ENCODE data around the gene TMEM170A. TPM values are rescaled to one million over a fixed set of nuclear protein-coding genes. Genes with fewer than 3 reads are reported as not detected.
A peak's percentile ranks its signal among the peaks of the same experiment; 100 is the strongest.

The TMEM170A gene
- total and polyA plus RNA-seq, 2 of the 13 experiments (the other 11 are each of a cell fraction or from before 2014, with no cell fraction given) = 35.7 to 39.7 TPM

GRCh38 chr16:75464122-75464918, at the start of gene TMEM170A (continued):
- TF ChIP-seq, protein P1, sequence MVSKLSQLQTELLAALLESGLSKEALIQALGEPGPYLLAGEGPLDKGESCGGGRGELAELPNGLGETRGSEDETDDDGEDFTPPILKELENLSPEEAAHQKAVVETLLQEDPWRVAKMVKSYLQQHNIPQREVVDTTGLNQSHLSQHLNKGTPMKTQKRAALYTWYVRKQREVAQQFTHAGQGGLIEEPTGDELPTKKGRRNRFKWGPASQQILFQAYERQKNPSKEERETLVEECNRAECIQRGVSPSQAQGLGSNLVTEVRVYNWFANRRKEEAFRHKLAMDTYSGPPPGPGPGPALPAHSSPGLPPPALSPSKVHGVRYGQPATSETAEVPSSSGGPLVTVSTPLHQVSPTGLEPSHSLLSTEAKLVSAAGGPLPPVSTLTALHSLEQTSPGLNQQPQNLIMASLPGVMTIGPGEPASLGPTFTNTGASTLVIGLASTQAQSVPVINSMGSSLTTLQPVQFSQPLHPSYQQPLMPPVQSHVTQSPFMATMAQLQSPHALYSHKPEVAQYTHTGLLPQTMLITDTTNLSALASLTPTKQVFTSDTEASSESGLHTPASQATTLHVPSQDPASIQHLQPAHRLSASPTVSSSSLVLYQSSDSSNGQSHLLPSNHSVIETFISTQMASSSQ (IDR thresholded peaks at IDR 0.05; ENCODE audit: low read depth) = no peak
- TF ChIP-seq, protein P1 (CRISPR knock-in tag; IDR thresholded peaks at IDR 0.05; ENCODE audit: borderline replicate concordance) = peak; percentile 74; the same call in 1 of the 2 replicates
- no peak; the same call in 1 of the 2 replicates for TF ChIP-seq ZNF550 (CRISPR knock-in tag; IDR thresholded peaks at IDR 0.05; ENCODE audit: borderline replicate concordance)
- TF ChIP-seq KAT2B (IDR thresholded peaks at IDR 0.05; ENCODE audit: borderline replicate concordance, low read depth, low read length) = no peak
- no peak for TF ChIP-seq NPAS2 (CRISPR knock-in tag; IDR thresholded peaks at IDR 0.05; ENCODE audit: borderline replicate concordance)
- TF ChIP-seq ZNF20 (CRISPR knock-in tag; IDR thresholded peaks at IDR 0.05) = peak; percentile 67; the same call in 1 of the 2 replicates
- no peak for TF ChIP-seq BRD4 (CRISPR knock-in tag; IDR thresholded peaks at IDR 0.05)
- TF ChIP-seq ZNF83 (CRISPR knock-in tag; IDR thresholded peaks at IDR 0.05; ENCODE audit: borderline replicate concordance) = no peak; the same call in none of the 2 replicates
- TF ChIP-seq ZNF136 (CRISPR knock-in tag; IDR thresholded peaks at IDR 0.05; ENCODE audit: low read depth) = peak; percentile 88; the same call in 1 of the 2 replicates
- TF ChIP-seq ZNF780A (CRISPR knock-in tag; IDR thresholded peaks at IDR 0.05) = peak; percentile 44; the same call in 1 of the 2 replicates
- TF ChIP-seq ZNF850 (CRISPR knock-in tag; conservative IDR thresholded peaks at IDR 0.05) = no peak
- peak; percentile 57 for TF ChIP-seq MEIS1 (CRISPR knock-in tag; IDR thresholded peaks at IDR 0.05; ENCODE audit: borderline replicate concordance)
- no peak; the same call in 1 of the 2 replicates for TF ChIP-seq ZNF558 (CRISPR knock-in tag; IDR thresholded peaks at IDR 0.05; ENCODE audit: borderline replicate concordance)
- TF ChIP-seq, protein P2, sequence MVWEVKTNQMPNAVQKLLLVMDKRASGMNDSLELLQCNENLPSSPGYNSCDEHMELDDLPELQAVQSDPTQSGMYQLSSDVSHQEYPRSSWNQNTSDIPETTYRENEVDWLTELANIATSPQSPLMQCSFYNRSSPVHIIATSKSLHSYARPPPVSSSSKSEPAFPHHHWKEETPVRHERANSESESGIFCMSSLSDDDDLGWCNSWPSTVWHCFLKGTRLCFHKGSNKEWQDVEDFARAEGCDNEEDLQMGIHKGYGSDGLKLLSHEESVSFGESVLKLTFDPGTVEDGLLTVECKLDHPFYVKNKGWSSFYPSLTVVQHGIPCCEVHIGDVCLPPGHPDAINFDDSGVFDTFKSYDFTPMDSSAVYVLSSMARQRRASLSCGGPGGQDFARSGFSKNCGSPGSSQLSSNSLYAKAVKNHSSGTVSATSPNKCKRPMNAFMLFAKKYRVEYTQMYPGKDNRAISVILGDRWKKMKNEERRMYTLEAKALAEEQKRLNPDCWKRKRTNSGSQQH (CRISPR knock-in tag; IDR thresholded peaks at IDR 0.05; ENCODE audit: low read depth) = peak; percentile 92
- TF ChIP-seq YEATS2 (CRISPR knock-in tag; IDR thresholded peaks at IDR 0.05; ENCODE audit: borderline replicate concordance) = peak; percentile 93
- TF ChIP-seq MAFF (IDR thresholded peaks at IDR 0.05; ENCODE audit: low read depth, low read length) = no peak
- TF ChIP-seq RORA (CRISPR knock-in tag; IDR thresholded peaks at IDR 0.05) = no peak
- TF ChIP-seq HOXD1 (CRISPR knock-in tag; IDR thresholded peaks at IDR 0.05) = no peak; the same call in 1 of the 2 replicates
- peak; percentile 44; the same call in 1 of the 2 replicates for TF ChIP-seq IRF1 (CRISPR knock-in tag; IDR thresholded peaks at IDR 0.05; ENCODE audit: low read depth)
- TF ChIP-seq TBX3 (IDR thresholded peaks at IDR 0.05; ENCODE audit: borderline replicate concordance) = peak; percentile 92
- peak; percentile 82; the same call in 1 of the 2 replicates for TF ChIP-seq ZFAT (CRISPR knock-in tag; conservative IDR thresholded peaks at IDR 0.05)
- TF ChIP-seq KMT2B (CRISPR knock-in tag; IDR thresholded peaks at IDR 0.05) = peak; percentile 95
- 0 out of 2 replicates have a peak, but pooled peaks have one; percentile 23 for TF ChIP-seq HOXA9 (CRISPR knock-in tag; IDR thresholded peaks at IDR 0.05; ENCODE audit: borderline replicate concordance)
- peak; percentile 70; the same call in 1 of the 2 replicates for TF ChIP-seq ZNF44 (CRISPR knock-in tag; IDR thresholded peaks at IDR 0.05)
